Caki2 (cell line): ENCODE results near the gene ALDH1L2. TPM values are rescaled to one million over a fixed set of nuclear protein-coding genes. Genes with fewer than 3 reads are reported as not detected.
A peak's percentile ranks its signal among the peaks of the same experiment; 100 is the strongest.
"Not testable (repeated sequence)": the region's sequence is repeated elsewhere in the genome, so short reads cannot be mapped to it uniquely, and the experiment has no call there.

ENCODE experiments used
- DNase-seq: peaks from one replicate; pipeline ENCODE4 v3.0.0-alpha.2; 2015; ENCODE audit warnings: low read depth
- in situ Hi-C: cut with HindIII; loops from 2 replicates; pipeline ENCODE4 v1.10.0; 2016; ENCODE audit warnings: low sequenced_read_pairs, low pct_unique_long_range_greater_than_20kb, mixed read lengths
- total RNA-seq: library from RNA; depleted of rRNA; stranded (reverse); fragments of >200 nt; shearing (Covaris generic); gene quantifications from 2 replicates; pipeline ENCODE4 v1.2.3, GENCODE V29; 2014; ENCODE audit warnings: low replicate concordance

The ALDH1L2 gene
- total RNA-seq, 1 experiment from 2014 or later = 1.2 TPM

DNA sequence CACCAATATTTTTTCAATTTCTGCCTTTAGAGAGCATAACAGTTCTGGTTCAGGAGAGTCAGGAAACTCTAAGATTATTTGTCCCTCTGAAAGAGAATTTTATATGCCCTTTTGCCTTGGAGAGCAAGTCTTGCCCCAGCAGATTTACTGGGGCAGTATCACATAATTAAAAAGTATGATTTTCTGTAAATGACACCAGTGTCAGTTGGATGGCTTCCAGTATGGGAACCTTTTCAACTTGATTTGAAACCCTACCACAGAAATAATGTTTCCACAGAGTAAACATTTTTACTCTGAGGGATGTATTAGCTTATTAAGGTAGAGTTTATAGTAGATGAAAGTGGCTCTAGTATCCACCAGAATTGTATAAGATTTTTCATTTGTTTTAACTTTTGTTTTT lies 82.8 kb downstream of the ALDH1L2 start:
- no peak for DNase-seq
- in situ Hi-C loops = no loop called here

DNA sequence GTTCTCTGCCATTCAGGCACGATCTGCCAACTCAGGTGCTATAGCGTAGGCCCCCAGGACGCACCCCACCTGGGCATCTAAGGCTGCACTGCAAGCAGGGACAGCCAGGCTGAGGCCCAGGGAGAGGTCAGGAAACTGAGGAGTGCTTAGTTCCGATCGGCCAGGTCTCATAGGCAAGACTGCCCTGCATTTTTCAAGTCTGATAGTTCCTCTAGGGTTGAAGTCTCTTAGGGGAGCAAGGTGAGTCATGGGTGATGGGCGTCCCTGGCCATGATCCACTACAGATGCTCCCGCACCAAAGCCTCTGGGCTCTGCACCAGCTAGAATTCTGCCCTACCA lies 84.9 kb downstream of the ALDH1L2 start:
- DNase-seq = no peak
- in situ Hi-C loops = no loop called here

DNA sequence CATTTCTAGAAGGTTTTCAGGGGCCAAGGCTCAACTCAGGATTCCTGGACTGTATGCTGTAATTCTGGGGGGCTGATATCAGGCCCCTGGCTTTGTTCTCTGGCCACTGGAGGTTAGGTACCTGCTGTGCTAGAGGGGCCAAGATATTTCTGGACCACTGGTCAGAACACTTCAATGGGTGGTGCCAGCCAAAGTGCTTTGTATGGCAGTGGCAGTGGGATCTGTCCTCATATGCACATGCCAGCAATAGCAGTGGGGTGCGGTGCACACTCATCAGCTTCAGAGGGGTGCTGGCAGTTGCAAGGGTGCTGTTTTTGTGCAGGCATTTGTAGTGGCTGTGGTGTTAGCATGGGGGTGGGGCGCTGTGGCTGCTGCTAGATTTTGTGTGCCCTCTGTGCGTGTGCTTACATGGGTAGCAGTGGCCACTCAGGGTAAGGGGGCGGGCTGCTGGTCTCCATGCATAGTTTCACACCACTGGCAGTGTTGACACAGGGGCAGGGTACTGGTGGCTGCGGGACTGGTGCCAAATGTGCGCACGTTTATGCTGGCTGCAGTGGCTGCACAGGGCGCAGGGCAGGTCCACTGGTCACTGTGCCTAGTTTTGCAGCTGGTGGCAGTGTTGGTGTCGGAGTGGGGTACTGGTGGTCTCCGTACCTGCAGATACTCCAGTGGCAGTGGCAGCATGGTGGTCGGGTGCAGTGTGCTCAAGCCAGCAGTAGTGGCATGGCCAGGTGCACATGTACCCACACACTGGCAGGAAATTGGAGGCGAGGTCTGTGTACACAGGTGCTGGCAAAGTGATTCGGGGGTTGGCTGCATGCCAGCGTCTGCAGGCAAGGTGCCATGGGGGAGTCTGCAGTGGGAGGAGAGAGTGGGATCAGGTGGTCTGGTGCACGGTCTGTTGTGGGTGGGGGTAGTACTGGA lies 85.6 kb downstream of the ALDH1L2 start:
- DNase-seq = no peak
- in situ Hi-C loops = no loop called here

DNA sequence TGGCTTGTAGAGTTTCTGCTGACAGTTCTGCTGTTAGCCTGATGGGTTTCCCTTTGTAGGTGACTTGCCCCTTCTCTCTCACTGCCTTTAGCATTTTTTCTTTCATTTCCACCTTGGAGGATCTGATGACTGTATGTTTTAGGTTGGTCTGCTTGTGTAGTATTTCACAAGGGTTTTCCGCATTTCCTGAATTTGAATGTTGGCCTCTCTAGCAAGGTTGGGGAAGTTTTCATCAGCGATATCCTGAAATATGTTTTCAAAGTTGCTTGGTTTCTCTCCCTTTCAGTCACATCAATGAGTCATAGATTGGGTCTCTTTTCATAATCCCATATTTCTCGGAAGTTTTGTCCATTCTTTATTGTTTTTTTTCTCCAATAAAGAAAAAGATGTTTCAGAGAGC lies 86.7 kb downstream of the ALDH1L2 start:
- DNase-seq = no peak
- in situ Hi-C loops = no loop called here

DNA sequence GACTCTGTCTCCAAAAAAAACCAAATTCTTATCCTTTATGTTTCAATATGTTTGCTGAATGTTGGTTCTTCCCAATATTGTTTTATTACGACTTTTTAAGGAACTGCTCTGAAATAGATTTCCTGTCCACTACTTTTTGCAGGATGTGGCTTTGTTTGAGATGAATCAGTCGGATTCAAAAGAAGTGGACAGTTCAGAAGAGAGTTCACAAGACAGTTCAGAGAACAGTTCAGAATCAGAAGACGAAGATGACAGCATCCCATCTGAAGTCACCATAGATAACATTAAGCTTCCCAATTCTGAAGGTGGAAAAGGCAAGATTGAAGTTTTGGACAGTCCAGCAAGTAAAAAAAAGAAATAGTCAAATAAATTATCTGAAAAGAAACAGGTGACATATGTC lies 89.9 kb downstream of the ALDH1L2 start:
- no peak for DNase-seq
- in situ Hi-C loops = no loop called here

DNA sequence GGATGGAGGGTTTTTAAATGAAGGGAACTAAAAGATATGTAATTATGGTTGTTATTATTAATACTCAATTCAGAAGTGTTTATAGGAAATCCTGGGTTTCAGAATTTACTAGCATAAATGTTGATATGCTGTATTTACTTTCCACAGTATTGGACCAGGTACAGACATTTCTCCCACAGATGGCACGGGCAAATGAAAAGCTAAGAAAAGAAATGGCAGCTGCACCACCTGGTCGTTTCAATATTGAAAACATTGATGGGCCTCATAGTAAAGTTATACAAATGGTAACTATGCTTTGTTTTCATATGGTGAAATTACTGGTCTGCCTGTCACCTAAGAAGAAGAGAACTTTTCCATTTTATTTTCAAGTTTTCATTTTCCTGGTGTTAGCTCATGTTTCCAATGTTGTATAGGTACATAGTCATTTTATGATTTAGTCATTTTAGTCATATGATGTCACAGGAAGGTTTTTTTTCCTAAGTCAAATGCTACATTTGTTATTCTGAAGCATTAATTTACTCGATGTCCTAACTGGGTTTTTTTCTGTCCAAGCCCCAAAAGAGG lies 92.6 kb downstream of the ALDH1L2 start:
- in situ Hi-C loops = no loop called here
- DNase-seq = no peak

DNA sequence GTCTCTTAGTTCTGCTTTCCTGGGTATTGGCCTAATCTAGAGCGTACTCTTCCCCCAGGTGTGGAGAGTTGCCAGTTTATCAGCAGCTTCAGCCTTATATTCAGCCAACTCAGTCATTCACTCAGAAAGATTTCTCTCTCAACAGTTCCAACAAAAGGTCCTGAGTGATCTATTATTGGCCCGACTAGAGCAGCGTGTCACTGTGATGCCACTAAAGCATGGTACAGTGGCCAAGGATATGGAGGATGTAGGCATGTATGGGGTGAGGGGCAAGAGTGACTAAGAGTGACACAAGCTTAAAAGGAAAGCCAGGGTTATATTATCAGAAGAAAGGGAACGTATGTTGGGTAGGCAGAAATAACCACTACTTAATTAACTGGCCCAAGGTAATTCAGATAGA lies 93.3 kb downstream of the ALDH1L2 start:
- DNase-seq = no peak
- in situ Hi-C loops = no loop called here

DNA sequence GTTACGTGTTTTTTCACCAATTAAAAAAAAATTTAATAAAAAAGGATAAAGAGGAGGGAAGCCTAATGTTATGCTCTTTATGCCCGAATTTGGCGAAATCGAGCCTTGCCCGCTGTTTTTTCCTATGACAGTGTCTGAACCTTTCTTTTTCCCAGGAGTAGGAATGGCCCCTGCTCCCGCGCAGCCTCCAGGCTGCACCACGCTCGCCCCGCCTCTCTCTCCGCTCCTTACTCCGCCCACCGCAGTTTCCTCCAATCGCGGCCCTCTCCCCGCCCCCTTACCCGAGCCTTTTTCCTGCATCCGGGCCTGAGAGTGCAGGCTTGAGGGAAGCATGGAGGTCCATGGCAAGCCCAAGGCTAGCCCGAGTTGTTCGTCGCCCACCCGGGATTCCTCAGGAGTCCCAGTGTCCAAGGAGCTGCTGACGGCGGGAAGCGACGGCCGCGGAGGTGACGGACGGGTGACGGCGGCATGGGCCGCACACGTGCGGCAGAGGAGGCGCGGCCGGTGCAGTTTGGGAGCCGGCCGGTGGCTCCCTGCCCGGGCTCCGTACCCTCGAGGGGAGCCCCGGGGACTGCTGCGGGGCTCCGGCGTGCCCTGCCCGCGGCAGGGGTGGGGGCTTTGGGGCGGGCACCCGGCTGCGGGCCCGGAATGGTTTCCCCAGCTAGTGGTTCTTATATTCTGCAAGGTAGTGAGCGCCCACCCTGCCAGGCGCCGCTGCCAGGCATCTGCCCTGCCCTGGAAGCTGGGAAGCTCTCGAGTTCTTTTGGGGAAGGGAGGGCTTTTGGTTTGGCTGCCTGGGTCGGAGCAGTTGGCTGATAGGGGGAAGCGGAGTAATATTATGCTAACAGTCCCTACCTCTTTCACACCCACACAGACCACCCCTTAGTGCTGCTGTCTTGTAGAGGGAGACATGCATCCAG lies 98.0 kb downstream of the ALDH1L2 start, which contains the start of gene NOPCHAP1:
Gene NOPCHAP1 (plus strand): TSS at position 295 of the 920 bp plus-strand sequence. CDS start 37 bp downstream, at position 332.
- in situ Hi-C loops = no loop called here
- DNase-seq = peak; percentile 82

DNA sequence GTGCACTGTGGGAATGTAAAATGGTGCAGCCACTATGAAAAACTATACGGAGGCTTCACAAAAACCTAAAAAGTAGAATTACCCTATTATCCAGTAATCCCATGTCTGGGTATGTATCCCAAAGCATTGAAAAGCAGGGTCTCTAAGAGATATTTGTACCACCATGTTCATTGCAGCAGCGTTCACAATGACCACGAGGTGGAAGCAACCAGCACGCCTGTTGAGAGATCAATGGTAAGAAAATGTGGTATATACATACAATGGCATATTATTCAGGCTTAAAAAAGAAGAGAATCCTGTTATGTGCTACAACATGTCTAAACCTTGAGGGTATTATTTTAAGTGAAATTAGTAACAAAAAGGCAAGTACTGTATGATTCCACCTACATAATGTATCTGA lies 99.1 kb downstream of the ALDH1L2 start:
- in situ Hi-C loops = no loop called here
- DNase-seq = no peak

DNA sequence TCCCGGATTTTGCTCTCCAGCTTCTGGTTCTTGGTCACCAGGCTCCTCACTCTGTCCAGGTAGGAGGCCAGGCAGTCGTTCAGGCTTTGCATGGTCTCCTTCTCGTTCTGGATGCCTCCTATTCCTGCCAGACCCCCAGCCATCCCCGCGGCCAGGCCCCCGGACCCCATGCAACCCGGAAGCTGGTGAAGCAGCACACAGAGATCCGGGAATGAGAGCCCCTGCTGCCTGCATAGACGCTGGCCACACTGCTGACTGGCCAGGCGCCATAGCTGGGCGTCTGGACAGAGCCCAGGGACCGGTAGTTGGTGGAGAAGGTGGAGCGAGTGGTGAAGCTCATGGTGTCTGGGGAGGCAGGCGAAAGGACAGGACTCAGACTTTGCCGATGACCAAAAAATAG lies 106.6 kb downstream of the ALDH1L2 start:
- in situ Hi-C loops, DNase-seq: not testable (repeated sequence)

DNA sequence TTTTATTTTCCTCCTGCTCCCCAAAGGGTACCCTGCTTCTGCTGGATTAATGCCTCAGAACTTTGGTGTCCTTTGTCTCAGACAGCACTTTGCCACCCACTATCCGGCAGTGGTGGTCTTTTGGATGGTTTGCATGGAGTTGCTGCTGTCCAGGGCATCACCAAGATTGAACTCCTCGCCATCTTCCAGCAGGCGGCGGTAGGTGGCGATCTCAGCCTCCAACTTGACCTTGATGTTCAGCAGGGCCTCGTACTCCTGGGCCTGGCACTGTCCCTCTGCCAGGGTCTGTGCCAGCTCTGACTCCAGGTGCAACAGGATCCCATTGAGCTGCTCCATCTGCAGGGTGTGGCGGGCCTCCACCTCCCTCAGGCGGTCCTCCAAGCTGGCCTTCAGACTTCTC lies 107.6 kb downstream of the ALDH1L2 start:
- in situ Hi-C loops = no loop called here
- no peak for DNase-seq

DNA sequence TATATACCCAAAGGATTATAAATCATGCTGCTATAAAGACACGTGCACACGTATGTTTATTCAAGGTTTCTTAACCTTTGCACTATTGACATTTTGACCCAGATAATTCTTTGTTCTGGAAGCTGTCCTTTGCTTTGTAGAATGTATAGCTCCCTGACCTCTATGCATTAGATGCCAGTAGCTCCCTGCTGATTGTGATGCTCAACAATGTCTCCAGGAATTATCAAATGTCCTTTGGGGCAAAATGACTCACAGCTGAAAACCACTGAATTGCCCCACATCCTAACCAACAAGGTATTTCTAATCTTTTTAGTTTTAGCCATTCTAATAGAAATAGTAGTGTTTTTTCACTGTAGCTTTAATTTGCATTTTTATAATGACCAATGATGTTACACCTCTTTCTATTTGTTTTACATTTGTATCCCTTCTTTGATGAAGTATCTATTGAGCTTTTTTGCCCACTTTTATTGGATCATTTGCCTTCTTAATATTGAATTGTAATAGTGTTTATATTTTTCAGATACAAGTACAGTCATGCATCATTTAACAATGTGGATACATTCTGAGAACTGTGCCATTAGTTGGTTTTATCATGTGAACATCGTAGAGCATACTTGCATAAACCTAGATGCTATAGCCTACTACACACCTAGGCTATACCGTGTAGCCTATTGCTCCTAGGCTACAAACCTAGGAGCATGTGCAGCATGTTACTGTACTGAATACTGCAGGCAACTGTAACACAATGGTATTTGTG lies 108.5 kb downstream of the ALDH1L2 start:
- DNase-seq = no peak
- in situ Hi-C loops = no loop called here

DNA sequence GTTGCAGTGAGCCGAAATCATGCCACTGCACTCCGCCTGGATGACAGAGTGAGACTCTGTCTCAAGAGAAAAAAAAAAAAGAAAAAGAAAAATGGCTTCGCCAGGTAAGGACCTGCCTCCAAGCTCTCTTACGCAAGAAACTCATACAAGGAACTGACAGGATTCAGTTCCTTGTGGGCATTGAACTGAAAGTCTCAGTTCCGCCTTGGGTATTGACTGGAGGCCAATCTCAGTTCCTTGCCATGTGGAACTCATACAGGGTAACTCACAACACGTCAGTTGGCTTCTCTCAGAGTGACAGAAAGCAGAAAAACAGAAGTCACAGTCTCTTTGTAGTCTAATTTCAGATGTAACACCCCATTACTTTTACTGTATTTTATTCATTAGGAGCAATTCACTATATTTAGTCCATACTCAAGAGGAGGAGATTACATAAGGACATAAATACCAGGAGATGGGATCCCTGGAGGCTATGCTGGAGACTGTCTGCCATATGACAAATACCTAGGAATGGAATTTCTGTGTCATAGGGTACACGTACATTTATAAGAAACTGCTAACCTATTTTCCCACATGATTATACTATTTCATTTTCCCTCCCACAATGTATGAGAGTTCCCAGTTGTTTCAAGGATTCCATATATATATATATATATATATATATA lies 109.5 kb downstream of the ALDH1L2 start:
- in situ Hi-C loops = no loop called here
- DNase-seq = no peak

DNA sequence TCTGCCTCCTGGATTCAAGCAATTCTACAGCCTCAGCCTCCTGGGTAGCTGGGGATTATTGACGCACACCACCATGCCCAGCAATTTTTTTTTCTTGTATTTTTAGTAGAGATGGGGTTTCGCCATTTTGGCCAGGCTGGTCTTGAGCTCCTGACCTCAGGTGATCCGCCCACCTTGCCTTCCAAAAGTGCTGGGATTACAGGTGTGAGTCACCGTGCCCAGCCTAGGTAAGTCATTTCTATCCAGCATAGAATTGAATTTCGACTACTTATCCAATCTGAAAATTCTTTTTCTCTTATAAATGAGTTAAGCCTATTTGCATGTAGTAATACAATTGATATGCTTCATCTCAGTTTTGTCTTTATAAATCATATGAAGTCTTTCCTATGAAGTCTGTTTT lies 111.0 kb downstream of the ALDH1L2 start:
- in situ Hi-C loops = no loop called here
- no peak for DNase-seq

DNA sequence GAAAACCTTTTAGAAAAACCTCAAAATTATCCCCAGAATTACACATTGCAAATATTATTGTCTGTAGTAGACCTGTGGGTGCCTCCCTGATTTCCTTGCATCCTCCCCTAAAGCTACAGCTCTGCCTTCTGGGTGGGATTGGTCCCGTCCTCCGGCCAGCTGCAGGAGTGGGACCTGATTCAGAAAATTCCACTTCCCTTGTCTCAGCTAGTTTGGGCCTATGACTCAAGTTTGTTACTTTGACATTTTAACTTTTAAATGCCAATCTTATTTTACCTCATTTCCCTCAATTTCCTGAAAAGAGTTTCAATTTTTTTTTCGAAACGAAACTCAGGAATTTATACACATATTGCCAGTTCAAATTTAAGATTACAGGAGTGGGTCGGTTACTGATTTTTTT lies 113.0 kb downstream of the ALDH1L2 start:
- in situ Hi-C loops = no loop called here
- no peak for DNase-seq
